Stimulated activated CD8-positive, alpha-beta memory T cell treated with anti-CD3 and anti-CD28 coated beads, Interleukin-12 subunit alpha, Interleukin-12 subunit beta, amount 100 ng/mL, for 4 hours (primary cell): ENCODE data around the gene LAMP1.
"Not testable (repeated sequence)": the region's sequence is repeated elsewhere in the genome, so short reads cannot be mapped to it uniquely, and the experiment has no call there.

Experiments used
- DNase-seq: peaks from one replicate; pipeline ENCODE4 v3.0.0-alpha.2; 2020; ENCODE audit warnings: low read depth

The LAMP1 gene

GRCh38 chr13:113296823-113297369 is at the start of gene LAMP1:
LAMP1 (plus strand) TSS chr13:113297239; CDS start chr13:113297435, 196 bp downstream.
- DNase-seq = peak; percentile 98

- DNase-seq = no peak
Observed at GRCh38 chr13:113252516-113253095, 44.4 kb upstream of the LAMP1 start.

GRCh38 chr13:113257908-113258307 is 39.1 kb upstream of the LAMP1 start:
- not testable (repeated sequence) for DNase-seq

GRCh38 chr13:113258321-113259054 is 38.6 kb upstream of the LAMP1 start:
- no peak for DNase-seq

GRCh38 chr13:113260996-113261395 is 36.0 kb upstream of the LAMP1 start:
- DNase-seq = no peak

- DNase-seq = not testable (repeated sequence)
Observed at GRCh38 chr13:113263016-113263415, 34.0 kb upstream of the LAMP1 start.

GRCh38 chr13:113267642-113268405 is 29.2 kb upstream of the LAMP1 start:
- no peak for DNase-seq

- no peak for DNase-seq
Observed at GRCh38 chr13:113272031-113272430, 25.0 kb upstream of the LAMP1 start.

- DNase-seq = no peak
Observed at GRCh38 chr13:113272701-113273181, 24.3 kb upstream of the LAMP1 start.

- DNase-seq = no peak
Observed at GRCh38 chr13:113273321-113273720, 23.7 kb upstream of the LAMP1 start.

- DNase-seq = no peak
Observed at GRCh38 chr13:113273851-113274590, 23.0 kb upstream of the LAMP1 start.

GRCh38 chr13:113274721-113275120 is 22.3 kb upstream of the LAMP1 start:
- DNase-seq = no peak

GRCh38 chr13:113275387-113275786 is 21.7 kb upstream of the LAMP1 start:
- no peak for DNase-seq

GRCh38 chr13:113280126-113280525 is 16.9 kb upstream of the LAMP1 start:
- DNase-seq = no peak

GRCh38 chr13:113283904-113284303 is 13.1 kb upstream of the LAMP1 start:
- no peak for DNase-seq

- no peak for DNase-seq
Observed at GRCh38 chr13:113288880-113289279, 8.2 kb upstream of the LAMP1 start.

- no peak for DNase-seq
Observed at GRCh38 chr13:113291129-113291528, 5.9 kb upstream of the LAMP1 start.

- no peak for DNase-seq
Observed at GRCh38 chr13:113292021-113292862, 4.8 kb upstream of the LAMP1 start.

GRCh38 chr13:113293686-113294085 is 3.4 kb upstream of the LAMP1 start:
- no peak for DNase-seq

GRCh38 chr13:113295776-113296175 is 1.3 kb upstream of the LAMP1 start:
- no peak for DNase-seq
